ENCODE data around the gene CHERP. TPM values are rescaled to one million over a fixed set of nuclear protein-coding genes. Genes with fewer than 3 reads are reported as not detected.
"Not testable (repeated sequence)": the region's sequence is repeated elsewhere in the genome, so short reads cannot be mapped to it uniquely, and the experiment has no call there.

CHERP gene
- polyA plus RNA-seq, 2 of the 4 experiments (the other 2 are of a cell fraction), result 4.4 to 24.4 TPM

DNA sequence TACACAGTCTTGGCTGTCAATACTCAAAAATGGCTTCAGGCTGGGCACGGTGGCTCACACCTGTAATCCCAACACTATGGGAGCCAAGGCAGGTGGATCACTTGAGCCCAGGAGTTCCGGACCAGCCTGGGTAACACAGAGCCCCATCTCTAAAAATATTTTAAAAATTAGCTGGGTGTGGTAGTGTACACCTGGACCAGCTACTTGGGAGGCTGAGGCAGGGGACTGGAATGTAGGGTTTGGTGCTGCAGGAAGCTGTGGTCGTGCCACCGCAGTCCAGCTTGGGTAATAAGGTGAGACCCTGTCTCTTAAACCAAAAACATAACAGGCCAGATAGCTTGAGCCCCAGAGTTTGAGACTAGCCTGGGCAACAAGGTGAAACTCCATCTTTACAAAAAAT, 6.7 kb upstream of the CHERP start (continued):
- TF ChIP-seq, protein P1, sequence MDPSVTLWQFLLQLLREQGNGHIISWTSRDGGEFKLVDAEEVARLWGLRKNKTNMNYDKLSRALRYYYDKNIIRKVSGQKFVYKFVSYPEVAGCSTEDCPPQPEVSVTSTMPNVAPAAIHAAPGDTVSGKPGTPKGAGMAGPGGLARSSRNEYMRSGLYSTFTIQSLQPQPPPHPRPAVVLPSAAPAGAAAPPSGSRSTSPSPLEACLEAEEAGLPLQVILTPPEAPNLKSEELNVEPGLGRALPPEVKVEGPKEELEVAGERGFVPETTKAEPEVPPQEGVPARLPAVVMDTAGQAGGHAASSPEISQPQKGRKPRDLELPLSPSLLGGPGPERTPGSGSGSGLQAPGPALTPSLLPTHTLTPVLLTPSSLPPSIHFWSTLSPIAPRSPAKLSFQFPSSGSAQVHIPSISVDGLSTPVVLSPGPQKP (IDR thresholded peaks at IDR 0.05; ENCODE audit: low read depth, low read length), result no peak

DNA sequence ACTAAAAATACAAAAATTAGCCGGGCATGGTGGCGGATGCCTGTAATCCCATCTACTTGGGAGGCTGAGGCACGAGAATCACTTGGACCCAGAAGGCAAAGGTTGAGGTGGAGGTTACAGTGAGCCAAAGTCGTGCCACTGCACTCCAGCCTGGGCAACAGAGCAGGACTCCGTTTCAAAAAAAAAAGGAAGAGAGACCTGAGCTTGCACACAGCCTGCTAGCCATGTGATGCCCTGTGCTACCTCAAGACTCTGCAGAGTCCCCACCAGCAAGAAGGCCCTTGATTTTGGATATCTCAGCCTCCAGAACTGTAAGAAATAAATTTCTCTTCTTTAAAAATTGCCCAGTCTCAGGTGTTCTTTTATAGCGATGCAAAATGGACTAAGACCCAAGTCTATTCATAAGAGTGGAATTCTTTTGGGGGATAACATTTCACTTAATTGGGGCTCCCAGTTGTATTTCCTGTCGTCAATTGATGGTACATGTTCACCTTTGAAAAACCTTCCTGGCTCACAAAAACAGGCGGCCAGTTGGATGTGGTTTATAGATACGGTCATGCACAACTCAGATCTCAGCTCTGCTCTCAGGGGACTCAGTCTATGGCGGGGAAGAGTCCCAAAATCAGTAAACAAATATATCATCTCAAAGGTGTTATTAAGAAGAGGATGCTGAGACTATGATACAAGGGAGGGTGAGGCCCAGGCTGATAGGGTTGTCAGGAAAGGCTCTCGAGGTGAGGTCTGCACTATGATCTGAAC, 2.4 kb upstream of the CHERP start:
- WGBS (ENCODE audit: missing lambda C conversion rate), result 92% methylated on average over 11 of the region's 11 CpGs
- ATAC-seq, result no peak
- no peak overlapping the region for H3K4me2 ChIP-seq

GRCh38 chr19:16543734-16544133, 1.5 kb upstream of the CHERP start:
- ATAC-seq; H3K9me3 ChIP-seq; FAIRE-seq; H3K27ac ChIP-seq; DNase-seq (ENCODE audit: low read depth in 1 of 2, low spot score in 1 of 2): not testable (repeated sequence)
- peaks cover 12% of the 10 kb centered on the region for H3K4me1 ChIP-seq
- POLR2A ChIA-PET, result interaction anchor here (1.0 kb wide), 1 partner anchor 23 kb away, joined by 3 read pairs; no protein-coding TSS in a partner anchor
- CTCF ChIA-PET, result interaction anchor here (0.9 kb wide), 1 partner anchor 17 kb away, joined by 4 read pairs; no protein-coding TSS in a partner anchor
- peak overlapping the region; percentile 79 for H3K4me2 ChIP-seq
- 78% methylated on average over 6 of the region's 6 CpGs for WGBS (ENCODE audit: missing lambda C conversion rate)
- H3K4me3 ChIP-seq, result peak overlapping the region; percentile 82; the same call in 2 of the 3 replicates

More for the DNA sequence above, 2.4 kb upstream of the CHERP start:
- no peaks in the 10 kb centered on the region for H3K9me3 ChIP-seq
- TF ChIP-seq HMGXB4 (CRISPR knock-in tag; IDR thresholded peaks at IDR 0.05; ENCODE audit: borderline replicate concordance) (no peak), HEYL (CRISPR knock-in tag; IDR thresholded peaks at IDR 0.05) (no peak), E2F6 (IDR thresholded peaks at IDR 0.05; ENCODE audit: borderline replicate concordance, low read depth) (no peak), PHF8 (IDR thresholded peaks at IDR 0.05; ENCODE audit: borderline replicate concordance, low read depth) (no peak)
- ChIA-PET CTCF (interaction anchor here (0.6 kb wide), 1 partner anchor 11 kb away, joined by 4 read pairs; no protein-coding TSS in a partner anchor), POLR2A (no interaction called here)
- no peak overlapping the region for H3K27ac ChIP-seq
- no peak for FAIRE-seq
- no peak overlapping the region for H3K4me3 ChIP-seq
- peaks cover 12% of the 10 kb centered on the region for H3K4me1 ChIP-seq
- DNase-seq (ENCODE audit: low read depth in 1 of 2, low spot score in 1 of 2), result no peak

DNA sequence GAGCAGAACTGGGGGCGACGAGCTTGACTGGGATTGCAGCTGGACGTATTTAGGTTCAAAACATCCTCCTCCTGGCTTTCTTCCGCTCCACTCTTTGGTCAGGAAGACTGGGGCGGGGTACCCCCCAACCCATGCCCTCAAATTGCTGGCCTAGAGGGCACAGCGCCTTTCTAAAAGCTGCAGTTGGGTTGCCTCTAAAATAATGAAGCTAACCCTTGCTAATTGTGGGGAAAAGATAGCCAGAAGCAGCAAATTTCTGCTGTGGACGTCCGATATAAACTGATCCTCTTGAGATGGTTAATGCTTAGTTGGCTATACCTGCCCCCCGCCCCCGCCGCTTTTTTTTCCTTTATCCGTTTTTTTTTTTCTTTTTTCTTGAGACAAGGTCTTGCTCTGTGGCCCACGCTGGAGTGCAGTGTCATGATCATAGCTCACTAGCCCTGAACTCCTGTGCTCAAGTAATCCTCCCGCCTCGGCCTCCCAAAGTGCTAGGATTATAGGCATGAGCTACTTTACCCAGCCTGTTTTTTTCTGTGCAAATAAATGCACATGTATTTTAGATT, 754 bp upstream of the CHERP start:
- DNase-seq (ENCODE audit: low read depth in 1 of 2, low spot score in 1 of 2), result no peak
- ChIA-PET CTCF (interaction anchor here (0.6 to 1.1 kb wide), 3 partner anchors 11 to 17 kb away, joined by 3 to 5 read pairs (median 4); no protein-coding TSS in a partner anchor), POLR2A (interaction anchor here (0.9 to 1.1 kb wide), 3 partner anchors 20 to 85 kb away, joined by 3 read pairs; partner anchors contain the start of gene MED26)
- H3K4me3 ChIP-seq, result peak overlapping the region; percentile 82
- peak in 1 of 2 experiments; percentile 40; a peak in 2 of 6 replicates for ATAC-seq
- H3K4me1 ChIP-seq, result peaks cover 12% of the 10 kb centered on the region
- 10% methylated on average over 12 of the region's 15 CpGs for WGBS (ENCODE audit: missing lambda C conversion rate)
- H3K4me2 ChIP-seq, result peak overlapping the region; percentile 79
- peak overlapping the region; percentile 95 to 98 for H3K27ac ChIP-seq
- FAIRE-seq, result no peak
- TF ChIP-seq JUN (IDR thresholded peaks at IDR 0.05) (no peak), HEYL (CRISPR knock-in tag; IDR thresholded peaks at IDR 0.05) (no peak), PHF8 (IDR thresholded peaks at IDR 0.05; ENCODE audit: borderline replicate concordance, low read depth) (0 out of 2 replicates have a peak, but pooled peaks have one; percentile 9), TFCP2L1 (CRISPR knock-in tag; IDR thresholded peaks at IDR 0.05) (no peak)
- no peaks in the 10 kb centered on the region for H3K9me3 ChIP-seq

GRCh38 chr19:16541526-16542044, 652 bp downstream of the CHERP start:
- FAIRE-seq (no peak), DNase-seq (ENCODE audit: low read depth in 1 of 2, low spot score in 1 of 2) (no peak), ATAC-seq (peak; percentile 9 to 15; a peak in 3 of 6 replicates)
- ChIA-PET POLR2A (interaction anchor here (0.5 to 1.1 kb wide), 2 partner anchors 10 to 21 kb away, joined by 3 read pairs; no protein-coding TSS in a partner anchor), CTCF (interaction anchor here (0.5 kb wide), 1 partner anchor 217 kb away, joined by 3 read pairs; no protein-coding TSS in a partner anchor)
- H3K4me2 ChIP-seq, result peak overlapping the region; percentile 89
- TF ChIP-seq CTCF (IDR thresholded peaks at IDR 0.05) (no peak), JUN (IDR thresholded peaks at IDR 0.05) (no peak), GATA3 (IDR thresholded peaks at IDR 0.05; ENCODE audit: borderline replicate concordance) (no peak)
- TF ChIP-seq, protein P2, sequence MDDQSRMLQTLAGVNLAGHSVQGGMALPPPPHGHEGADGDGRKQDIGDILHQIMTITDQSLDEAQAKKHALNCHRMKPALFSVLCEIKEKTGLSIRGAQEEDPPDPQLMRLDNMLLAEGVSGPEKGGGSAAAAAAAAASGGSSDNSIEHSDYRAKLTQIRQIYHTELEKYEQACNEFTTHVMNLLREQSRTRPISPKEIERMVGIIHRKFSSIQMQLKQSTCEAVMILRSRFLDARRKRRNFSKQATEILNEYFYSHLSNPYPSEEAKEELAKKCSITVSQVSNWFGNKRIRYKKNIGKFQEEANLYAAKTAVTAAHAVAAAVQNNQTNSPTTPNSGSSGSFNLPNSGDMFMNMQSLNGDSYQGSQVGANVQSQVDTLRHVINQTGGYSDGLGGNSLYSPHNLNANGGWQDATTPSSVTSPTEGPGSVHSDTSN (IDR thresholded peaks at IDR 0.05), result no peak
- H3K9me3 ChIP-seq, result no peaks in the 10 kb centered on the region
- peak overlapping the region; percentile 95 to 98 for H3K27ac ChIP-seq
- peaks cover 12% of the 10 kb centered on the region for H3K4me1 ChIP-seq
- 2% methylated on average over 19 of the region's 29 CpGs for WGBS (ENCODE audit: missing lambda C conversion rate)
- peak overlapping the region; percentile 82 for H3K4me3 ChIP-seq
